GM18861 (cell line): ENCODE measurements around the gene CDIP1.

ENCODE experiments used
- ATAC-seq: cut with Tn5 transposase; IDR thresholded peaks from one replicate; pipeline ENCODE4 v1.9.1; 2021; ENCODE audit not compliant: unreplicated experiment

Gene CDIP1

GRCh38 chr16:4460936-4461249 is 77.7 kb downstream of the CDIP1 start:
- no peak for ATAC-seq
